ENCODE results near the gene FBXL19.
"Not testable (repeated sequence)": the region's sequence is repeated elsewhere in the genome, so short reads cannot be mapped to it uniquely, and the experiment has no call there.

Gene FBXL19, protein sequence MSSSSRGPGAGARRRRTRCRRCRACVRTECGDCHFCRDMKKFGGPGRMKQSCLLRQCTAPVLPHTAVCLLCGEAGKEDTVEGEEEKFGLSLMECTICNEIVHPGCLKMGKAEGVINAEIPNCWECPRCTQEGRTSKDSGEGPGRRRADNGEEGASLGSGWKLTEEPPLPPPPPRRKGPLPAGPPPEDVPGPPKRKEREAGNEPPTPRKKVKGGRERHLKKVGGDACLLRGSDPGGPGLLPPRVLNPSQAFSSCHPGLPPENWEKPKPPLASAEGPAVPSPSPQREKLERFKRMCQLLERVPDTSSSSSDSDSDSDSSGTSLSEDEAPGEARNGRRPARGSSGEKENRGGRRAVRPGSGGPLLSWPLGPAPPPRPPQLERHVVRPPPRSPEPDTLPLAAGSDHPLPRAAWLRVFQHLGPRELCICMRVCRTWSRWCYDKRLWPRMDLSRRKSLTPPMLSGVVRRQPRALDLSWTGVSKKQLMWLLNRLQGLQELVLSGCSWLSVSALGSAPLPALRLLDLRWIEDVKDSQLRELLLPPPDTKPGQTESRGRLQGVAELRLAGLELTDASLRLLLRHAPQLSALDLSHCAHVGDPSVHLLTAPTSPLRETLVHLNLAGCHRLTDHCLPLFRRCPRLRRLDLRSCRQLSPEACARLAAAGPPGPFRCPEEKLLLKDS

DNA sequence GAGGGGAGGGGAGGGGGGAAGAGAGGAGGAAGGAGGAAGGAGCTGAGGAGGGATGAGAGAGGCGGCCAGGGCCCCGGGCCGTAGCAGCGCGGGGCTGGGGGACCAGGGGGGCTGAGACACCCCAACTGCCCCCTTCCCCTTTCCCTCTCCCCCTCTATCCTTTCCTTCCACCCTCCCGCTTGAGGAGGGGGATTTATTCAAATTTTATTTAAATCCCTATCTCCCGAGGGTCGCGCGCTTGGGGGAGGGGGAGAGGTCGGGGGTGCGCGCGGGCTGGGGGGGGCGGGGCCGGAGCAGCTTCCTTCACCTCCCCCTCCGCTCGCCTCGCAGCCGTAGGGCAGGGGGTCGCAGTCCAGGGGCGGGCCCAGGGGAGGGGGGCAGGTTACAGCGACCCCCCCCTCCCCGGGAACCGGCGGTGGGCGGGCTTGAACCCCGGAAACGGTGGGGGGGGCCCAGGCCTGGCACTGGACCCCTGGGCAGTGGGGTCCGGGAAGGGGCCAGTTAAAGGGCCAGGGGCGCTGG, at the start of gene FBXL19:
Gene FBXL19, plus strand, starts transcription at position 19 of the 522 bp plus-strand sequence. CDS start 2,183 bp downstream, outside the sequence.
- DNase-seq: peak in 1 of 2 experiments; percentile 16

DNA sequence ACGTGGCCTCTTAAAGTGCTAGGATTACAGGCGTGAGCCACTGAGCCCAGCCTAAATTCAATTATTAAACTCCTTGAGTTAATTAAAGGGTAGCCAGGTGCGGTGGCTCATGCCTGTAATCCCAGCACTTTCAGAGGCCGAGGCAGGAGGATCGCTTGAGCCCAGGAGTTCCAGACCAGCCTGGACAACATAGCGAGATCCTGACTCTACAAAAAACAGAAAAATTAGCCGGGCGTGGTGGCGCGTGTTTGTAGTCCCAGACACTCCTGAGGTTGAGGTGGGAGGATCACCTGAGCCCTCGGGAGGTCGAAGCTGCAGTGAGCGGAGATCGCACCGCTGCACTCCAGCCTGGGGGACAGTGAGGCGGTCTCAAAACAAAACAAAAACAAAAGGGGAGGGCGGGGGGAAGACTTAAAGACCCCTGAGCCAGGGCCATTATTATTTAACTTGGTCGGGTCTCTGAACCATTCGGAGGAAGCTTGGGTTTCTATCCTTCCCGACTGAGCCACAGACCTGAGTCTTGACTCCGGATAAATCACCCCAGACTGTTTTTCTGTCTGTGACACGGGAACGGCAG, 49.0 kb upstream of the FBXL19 start:
- no peak for DNase-seq

DNA sequence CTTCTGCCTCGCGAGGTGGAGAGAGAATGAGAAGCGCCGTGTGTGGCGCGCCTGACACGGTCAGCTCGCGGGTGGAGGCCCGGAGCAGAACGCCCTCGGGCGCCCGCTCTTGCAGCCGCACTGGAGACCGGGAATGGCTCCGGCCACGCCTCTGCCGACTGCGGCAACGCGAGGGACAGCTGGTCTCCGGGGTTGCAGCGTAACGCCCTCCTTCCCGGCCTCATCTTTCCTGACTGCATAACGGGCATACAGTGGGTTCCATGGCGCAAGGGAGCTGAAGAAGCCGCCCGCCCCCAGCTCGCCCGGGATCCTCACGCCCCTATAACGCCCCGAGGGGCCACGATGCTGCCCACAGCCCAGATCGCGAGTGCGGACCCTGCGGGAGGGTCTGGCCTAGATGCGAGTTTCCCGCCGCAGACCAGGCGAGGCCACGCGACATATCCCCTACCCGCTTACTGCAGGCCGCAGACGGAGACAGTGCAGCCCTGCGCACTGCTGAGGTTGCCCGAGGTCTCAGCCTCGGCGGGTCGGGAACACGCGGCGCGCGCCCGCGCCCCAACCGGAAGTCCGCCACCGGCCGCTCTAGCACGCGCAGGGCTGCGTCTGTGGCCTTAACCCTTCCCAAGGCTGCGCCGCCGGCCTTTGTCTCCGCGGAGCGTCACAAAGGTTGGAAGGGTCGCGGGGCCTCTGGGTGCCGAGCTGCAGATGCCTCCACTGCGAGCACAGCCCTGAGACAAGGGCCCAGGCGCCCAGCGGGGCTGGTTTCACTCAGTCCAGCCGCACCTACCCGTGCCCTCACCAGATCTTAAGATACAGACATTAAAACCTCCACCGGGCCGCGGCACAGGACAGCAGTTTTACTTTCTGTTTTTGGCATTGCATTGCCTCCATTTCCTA, 48.3 kb upstream of the FBXL19 start:
- DNase-seq: peak; percentile 82 to 84

DNA sequence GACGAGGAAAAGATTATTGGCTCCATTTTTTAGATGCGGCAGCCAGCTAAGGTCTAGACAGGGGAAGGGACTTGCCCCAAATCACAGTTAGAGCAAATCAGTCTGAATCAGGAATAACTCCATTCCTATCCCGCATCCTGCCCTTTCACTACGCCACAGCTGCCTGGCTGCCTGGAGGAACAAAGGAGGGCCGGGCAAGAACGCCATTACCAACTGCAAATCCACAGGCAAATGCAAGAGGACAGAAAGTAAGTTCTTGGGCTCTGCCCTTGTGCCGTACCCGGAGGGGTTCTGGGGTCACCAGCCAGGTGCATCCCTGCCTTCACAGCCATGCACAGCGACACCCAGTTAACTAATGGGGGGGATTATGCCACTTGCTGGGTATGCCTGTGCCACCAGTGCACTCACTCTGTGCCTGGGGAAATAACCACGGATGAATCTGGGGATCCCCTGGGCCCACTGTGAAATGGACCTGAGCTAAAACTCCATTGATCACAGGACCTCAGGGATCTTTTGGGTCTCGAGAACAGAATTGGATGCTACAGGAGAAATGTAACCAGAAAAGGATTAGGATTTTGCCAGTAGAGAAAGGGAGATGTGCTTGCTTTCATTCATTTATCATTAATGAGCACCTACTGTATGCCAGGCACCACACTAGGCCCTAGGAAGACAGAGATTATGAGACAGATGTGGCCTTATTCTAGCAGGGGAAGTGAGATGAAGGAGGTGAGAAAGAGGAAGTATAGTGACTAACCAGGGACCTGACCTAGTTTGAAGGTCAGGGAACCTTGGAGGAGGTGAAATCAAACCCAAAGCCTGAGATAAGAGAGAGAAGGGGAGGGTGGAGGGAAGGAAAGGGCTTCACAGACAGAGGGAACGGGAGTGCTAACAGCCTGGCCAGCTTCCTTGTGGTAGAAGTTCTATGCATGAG, 47.2 kb upstream of the FBXL19 start:
- DNase-seq: no peak

DNA sequence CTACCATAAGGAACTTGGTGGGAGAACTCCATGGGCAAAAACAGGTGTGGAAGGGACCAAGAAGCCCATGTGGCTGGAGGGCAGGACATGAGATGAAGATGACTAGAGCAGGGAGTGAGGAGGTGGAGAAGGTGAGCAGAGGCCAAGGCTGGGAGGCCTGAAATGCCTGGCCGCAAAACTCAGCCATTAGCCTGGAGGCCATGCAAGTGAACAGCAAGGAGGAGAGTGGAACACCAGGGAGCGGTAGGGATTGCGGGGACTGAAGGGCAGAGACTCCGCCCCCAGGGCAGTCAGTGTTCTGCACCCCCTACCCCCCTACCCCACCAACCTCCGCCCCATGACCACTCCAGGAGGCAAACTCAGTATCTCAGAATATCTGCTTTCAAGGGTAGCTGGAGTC, 46.5 kb upstream of the FBXL19 start:
- no peak for DNase-seq

DNA sequence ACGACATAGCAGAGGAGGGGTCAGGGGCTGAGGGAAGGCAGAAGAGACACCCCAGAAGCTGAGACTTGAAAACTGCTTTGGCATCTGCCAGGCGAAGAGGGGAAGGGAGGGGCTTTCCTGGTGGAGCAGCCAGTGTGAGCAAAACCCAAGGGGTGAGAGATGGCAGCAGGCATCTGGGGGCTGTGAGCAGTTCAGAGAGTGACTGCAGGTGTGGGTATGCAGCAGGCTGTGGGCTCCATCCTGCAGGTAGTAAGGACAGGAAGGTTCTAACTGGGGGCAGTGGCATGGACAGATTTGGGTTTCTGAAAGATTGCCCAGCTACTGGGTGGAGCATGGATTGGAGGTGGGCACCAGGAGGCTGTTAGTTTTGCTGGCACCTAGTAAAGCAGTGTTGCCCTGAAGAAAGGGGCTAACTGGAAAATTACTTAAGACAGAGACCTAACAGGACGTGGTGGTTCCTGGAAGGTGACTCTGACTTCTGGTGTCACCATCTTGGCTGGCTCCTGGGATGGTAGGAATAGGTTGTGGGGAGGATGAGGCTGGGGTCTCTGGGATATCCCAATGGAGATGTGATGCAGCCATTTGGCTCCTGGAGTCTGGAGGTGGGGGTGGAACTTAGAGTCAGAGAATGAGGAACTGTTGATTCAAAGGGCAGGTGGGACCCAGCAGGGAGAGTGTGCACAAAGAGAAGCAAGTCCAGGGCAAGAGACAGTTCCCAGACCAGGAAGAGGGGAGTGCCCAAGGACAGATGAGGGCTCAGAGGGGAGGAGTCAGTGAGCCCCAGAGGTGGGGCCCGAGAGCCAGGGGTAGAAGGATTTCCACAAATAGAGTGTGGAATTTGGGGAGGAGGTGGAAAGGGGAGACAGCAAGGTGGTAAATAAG, 40.7 kb upstream of the FBXL19 start:
- no peak for DNase-seq

DNA sequence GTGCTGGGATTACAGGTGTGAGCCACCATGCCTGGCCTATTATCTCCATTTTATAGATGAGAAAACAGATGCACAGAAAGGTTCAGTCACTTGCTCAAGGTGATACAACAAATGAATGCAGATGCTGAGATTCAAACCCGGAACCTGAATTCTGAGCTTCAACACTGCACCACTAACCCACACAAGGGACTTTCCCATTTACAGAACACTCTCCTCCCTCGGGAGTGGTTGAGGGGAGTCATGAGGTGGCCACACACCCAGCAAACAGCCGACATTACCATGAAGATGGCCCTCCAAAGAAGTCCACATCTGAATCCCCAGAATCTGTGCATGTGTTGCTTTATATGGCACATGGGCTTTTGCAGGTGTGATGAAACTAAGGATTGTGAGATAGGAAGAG, 38.6 kb upstream of the FBXL19 start:
- DNase-seq: no peak

DNA sequence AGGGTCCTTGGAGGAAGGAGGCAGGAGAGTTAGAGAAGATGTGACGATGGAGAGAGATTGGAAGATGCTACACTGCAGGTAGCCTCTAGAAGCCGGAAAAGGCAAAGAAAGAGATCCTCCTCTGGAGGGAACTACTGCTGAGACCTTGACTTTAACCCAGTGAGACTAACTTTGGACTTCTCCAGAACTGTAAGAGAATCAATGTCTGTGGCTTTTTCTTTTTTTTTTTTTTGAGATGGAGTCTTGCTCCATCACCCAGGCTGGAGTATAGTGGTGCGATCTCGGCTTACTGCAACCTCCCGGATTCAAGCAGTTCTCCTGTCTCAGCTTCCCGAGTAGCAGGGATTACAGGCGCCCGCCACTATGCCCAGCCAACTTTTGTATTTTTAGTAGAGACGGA, 38.2 kb upstream of the FBXL19 start:
- DNase-seq: no peak

DNA sequence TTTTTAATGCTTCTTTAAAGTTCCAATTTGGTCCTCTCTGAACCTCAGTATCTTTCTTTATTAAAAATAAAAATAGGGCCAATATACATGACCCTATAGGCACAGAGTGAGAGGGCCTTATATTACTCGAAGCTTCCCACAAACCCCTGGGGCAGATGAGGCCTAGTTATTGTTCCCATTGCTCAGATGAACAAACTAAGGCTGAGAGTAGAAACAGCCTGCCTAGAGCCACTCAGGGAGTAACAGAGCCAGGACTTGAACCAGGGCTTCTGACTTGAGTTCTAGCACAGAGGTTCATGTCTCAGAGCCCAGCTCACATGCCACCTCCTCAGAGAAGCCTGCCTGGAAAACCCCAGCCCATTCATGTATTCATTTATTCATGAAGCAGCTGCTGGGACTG, 37.2 kb upstream of the FBXL19 start:
- DNase-seq: no peak

DNA sequence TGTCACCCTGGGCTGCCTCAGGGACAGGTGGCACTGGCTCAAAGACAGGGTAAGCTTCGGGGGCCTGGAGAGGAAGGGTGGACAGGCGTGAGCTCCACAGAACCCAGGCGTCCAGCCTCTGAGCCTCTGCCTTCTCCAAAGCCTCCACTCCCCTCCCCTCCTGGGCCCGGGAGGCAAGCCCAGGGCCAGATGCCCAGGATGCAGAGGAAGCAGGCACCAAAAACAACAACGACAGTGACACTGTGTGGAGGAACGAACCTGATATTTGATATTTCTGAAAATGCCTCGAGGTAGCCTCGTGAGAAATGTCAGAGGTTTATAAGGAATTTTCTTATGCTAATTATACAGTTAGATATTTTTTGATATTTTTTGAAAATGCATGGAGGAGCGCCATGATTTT, 35.4 kb upstream of the FBXL19 start:
- no peak for DNase-seq

DNA sequence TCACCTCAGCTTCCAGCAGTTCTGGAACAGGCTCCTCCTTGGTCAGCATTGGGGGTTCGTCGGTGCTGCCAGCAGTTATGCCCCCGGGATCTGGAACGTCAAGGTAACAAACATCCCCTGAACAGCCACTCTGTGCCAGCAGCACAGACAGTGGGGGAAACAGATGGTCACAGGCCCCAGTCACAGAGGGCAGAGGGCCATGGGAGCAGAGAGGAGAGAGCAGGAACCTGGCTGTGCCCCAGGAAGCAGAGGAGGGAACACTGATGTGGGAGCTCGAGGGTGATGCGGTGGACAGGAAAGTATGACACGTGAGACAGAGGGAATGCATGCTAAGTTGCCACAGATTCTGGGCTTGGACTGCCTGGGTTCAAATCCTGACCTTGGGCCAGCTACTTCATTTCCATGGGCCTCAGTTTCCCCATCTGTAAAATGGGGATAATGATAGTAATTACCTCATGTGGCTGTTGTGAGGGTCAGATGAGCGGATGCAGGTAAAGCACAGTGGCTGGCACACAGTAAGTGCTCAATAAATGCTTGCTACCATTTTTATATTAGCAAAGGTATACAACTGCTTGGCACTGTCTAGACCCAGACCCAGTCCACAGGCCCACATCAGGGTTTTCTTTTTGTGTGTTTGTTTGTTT, 34.4 kb upstream of the FBXL19 start:
- no peak for DNase-seq

DNA sequence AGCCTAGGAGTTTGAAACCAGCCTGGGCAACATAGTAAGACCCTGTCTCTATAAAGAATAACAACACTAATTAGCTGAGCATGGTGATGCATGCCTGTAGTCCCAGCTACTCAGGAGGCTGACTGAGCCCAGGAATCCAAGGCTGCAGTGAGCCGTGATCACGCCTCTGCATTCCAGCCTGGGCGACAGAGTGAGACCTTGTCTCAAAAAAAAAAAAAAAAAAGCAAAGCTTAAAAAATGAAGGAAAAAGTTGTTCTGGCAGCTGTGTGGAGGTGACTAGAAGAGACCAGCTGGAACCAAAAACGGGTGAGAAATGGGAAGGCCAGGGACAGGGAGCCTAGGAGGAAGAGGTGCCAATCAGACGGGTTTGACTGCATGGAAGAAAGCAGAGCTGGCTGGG, 33.7 kb upstream of the FBXL19 start:
- DNase-seq: no peak

DNA sequence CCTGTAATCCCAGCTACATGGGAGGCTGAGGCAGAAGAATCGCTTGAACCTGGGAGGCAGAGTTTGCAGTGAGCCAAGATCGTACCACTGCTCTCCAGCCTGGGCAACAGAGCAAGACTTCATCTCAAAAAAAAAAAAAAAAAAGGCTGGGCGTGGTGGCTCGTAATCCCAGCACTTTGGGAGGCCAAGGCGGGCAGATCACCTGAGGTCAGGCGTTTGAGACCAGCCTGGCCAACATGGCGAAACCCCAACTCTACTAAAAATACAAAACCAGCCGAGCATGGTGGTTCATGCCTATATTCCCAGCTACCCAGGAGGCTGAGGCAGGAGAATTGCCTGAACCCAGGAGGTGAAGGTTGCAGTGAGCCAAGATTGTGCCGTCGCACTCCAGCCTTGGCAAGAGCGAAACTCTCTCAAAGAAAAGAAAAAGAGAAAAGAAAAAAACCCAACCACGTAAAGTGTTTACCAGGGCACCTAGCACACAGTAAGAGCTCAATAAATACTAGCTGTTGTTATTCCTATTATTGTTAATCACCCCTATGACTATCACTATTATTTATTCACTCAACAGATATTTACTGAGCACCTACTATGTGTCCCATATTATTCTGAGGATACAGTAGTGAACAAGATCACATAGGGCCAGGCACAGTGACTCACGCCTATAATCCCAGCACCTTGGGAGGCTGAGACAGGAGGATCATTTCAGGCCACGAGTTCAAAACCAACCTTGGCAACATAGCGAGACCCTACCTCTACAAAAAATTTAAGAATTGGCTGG, 32.1 kb upstream of the FBXL19 start:
- not testable (repeated sequence) for DNase-seq

DNA sequence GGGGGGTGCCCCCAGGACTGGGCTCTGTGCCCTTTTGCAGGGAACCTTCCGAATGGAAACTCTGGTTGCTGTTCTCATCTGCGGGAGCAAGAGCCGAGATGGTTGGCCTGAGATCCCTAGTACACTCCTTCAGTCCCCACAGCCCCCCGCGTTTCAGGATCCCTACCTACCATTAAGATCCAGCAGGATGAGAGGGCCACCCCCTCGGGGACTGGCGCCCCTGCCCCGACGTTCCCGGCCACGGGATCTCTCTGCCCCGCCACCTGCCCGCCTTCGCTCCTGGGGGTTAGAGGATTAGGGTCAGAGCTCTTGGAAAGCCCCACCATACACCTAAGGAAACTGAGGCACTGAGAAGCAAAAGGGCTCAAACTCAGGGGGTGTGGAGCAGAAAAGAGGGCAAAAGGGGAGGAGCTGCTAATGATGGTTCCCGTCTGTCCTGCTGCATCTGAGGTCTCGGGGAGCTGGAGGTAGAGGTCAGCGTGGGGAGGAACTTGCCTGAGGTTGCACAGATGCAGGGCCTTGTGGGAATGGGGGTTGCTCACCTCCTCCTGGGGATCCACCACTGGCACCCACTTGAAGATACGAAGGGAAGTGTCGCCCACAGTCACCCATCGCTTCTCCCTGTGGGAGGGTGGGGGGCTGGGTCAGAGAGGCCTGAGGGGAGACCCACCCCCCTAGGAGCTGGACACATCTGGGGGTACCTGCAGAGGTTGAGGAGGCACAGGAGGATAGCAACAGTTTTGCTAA, 30.5 kb upstream of the FBXL19 start:
- no peak for DNase-seq

DNA sequence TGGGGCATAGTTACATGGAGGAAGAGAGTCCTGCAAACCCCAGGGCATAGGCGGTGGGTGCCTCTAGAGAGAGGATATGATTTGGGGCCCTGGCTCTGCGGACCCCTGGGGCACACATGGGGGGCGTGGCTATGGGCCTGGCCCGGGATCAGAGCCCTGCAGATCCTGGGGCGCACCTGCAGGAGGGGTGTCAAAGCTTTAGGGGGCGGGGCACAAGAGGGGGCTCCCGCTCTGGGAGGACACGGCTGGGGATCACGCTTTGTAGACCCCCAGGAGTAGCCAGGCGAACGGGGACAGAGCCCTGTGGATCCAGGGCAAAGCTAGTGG, 30.0 kb upstream of the FBXL19 start:
- DNase-seq: no peak

DNA sequence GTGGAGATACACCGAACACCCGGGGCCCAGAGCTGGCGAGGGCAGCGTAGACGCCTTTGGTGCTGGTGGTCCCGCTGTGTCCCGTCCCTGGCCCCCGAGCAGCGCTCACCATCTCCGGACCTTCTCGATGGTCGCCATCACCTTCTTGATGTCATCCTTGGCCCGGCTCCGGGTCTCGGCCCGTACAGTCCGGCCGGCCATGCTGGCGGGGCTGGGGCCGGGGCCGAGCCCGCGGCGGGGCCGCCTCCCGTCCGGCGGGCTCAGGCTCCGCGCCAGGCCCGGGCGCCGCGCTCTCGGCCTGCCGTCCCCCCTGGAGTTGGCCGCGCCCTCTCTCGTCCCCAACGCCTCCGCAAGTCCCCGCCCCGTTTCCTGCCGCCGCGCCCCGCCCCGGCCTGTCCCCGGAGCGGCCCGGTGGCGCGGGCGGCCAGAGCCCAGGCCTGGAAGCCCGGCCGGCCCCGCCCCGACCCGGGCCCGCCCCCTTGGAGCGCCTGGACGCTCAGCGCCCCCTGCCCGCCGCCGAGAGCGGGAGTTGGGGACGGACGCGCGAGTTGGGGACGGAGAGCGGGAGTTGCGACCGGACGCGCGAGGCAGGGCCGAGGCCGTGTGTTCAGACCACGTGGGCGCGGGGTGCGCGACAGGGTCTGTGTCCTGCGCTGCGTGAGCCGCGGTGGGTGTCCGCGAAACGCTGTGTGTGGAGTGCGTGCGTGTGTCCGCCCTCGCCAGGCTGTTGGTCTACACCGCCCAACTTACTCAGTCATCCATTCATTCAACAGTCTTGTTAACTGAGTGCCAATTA, 29.4 kb upstream of the FBXL19 start, which contains the start of gene BCL7C:
Gene BCL7C, minus strand, starts transcription at position 334 of the 796 bp plus-strand sequence. Its CDS starts 133 bp downstream, at position 201.
- peak; percentile 68 for DNase-seq

DNA sequence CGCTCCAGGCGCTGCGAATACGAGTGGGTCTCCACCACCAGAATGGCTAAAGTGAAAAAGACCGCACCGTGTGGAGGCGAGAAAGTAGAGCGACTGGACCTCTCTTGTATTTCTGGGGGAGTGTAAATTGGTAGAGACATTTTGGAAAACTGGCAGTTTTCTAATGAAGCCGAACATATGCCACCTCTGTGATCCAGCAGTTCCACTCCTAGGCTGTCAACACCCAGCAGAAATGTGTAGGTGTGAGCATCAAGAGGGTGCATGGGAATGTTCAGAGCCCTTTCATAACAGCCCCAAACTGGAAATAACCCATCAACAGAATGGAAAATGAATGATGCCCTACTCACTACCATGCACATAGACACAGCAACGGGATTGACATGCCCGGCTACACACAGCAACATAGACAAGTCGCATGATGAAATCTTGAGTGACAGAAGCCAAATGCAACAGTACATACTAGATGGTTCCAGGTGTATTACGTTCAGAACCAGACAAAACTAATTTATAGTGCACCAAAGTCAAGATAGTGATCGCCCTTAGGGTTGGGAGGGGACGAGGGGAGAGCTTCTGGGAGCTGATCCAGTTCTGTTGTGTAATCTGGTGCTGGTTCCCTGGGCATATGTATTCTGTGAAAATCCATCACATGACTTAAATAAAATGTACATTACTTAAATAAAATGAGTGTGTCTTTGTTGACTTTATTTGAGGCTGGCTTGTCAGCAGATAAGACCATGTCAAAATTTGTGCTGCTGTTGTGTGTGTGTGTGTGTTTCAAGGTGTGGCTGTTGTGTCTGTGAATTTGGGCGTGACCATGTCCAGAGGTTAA, 28.6 kb upstream of the FBXL19 start:
- DNase-seq: no peak

All from activated CD4-positive, alpha-beta T cell treated with anti-CD3 and anti-CD28 coated beads, Interleukin-2, amount 50 U/mL, for 4 hours (primary cell).